Measurements from ENCODE around the gene GBX1.

GRCh38 chr7:151109094-151110048, 58.1 kb downstream of the GBX1 start:
- TF ChIP-seq CTCF (IDR thresholded peaks at IDR 0.05): no peak
- TF ChIP-seq ZFX (IDR thresholded peaks at IDR 0.05; ENCODE audit: borderline replicate concordance): no peak
